HG02798 (cell line): ENCODE results near the gene CCDC92B.

ENCODE experiments used
- ATAC-seq: cut with Tn5 transposase; IDR thresholded peaks from one replicate; pipeline ENCODE4 v1.9.1; 2021; ENCODE audit warnings: mild to moderate bottlenecking; ENCODE audit not compliant: unreplicated experiment, poor library complexity

CCDC92B gene

GRCh38 chr17:2779545-2779944 is 30.1 kb upstream of the CCDC92B start:
- ATAC-seq = no peak

DNA sequence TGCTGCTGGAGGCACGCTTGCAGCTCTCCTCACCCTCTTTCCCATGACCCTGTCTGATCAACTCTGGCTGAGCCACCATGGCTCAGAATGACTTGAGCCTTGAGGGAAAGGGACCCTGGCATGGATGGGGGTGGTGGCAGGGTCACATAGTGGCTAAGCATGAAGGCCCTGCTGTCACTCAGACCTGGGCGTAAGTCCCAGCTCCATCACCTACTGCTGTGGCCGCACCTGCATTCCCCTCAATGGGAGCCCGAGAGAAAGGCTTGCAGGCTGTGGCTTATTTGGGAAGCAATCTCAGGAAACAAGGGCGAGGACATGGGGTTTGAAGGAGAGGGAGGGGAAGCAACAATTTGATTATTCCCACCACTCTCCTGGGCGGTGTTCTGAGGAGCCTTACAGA is 29.0 kb upstream of the CCDC92B start:
- no peak for ATAC-seq

DNA sequence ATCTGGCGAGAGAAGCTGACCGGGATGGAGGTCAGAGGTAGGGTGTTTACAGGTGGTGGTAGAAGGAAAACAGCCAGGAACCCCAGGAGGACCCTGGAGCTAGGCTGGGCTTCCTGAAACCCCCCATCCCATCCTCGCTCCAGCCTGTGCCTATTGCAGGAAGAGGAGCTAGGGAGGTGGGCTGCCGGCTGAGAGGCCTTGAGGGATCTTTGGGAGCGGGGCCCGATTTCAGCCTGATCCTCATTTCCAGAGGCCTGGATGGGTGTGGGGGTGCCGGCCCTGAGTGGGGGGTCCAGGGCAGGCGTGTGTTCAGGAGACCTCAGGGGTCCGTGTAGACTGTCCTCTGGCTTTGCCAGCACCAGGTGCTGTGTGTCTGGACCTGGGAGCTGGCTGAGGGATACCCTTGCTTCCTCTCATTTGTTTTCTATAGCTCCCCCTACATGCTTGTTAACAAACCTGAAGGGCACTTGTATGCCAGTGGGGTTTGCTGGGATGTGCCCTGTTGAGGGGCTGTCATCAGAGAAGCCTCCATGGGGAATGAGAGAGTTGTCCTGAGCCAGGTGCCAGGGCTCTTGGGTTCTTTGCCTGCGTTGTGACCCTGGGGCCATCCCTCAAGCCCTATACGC is 27.9 kb upstream of the CCDC92B start:
- no peak for ATAC-seq

- no peak for ATAC-seq
Measured at GRCh38 chr17:2776589-2777241, 27.3 kb upstream of the CCDC92B start.

DNA sequence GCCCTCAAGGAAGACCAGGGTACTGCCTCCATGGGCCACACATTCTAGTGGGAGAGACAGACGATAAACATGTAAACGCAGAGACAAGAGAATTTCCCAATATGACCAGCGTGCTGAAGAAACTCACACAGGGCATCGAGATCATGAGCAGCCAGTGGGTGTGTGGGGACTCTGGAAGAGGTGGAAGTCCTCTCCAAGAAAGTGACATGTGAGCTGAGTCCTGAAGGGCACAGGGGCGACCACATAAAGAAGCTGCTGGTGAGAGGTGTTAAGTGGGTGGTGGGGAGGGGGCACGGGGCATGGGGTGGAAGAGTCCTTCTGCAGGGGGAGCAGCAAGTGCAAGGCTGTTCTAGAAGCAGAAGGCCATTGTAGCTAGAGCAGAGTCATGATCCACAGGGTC is 25.8 kb upstream of the CCDC92B start:
- ATAC-seq = no peak

DNA sequence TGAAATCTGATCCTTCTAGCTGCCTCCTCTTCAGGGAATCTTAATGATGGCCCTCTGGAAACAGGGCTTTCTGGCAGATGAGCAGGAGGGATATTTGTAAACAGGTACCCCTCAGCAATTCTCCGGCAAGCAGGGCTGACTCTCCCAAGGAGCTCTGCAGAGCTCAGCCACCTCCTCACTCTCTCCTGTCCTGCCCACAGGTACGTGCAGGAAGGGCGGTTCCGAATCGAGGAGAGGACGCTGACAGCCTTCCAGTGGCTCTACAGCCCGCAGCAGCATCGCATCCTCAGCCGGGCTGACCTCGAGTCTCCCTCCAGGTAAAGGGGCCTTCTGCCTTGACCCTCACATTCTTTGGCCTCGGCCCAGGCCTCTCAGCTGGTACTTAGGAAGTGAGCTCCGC is 20.7 kb upstream of the CCDC92B start:
- no peak for ATAC-seq

GRCh38 chr17:2758870-2759269 is 9.4 kb upstream of the CCDC92B start:
- ATAC-seq = no peak

DNA sequence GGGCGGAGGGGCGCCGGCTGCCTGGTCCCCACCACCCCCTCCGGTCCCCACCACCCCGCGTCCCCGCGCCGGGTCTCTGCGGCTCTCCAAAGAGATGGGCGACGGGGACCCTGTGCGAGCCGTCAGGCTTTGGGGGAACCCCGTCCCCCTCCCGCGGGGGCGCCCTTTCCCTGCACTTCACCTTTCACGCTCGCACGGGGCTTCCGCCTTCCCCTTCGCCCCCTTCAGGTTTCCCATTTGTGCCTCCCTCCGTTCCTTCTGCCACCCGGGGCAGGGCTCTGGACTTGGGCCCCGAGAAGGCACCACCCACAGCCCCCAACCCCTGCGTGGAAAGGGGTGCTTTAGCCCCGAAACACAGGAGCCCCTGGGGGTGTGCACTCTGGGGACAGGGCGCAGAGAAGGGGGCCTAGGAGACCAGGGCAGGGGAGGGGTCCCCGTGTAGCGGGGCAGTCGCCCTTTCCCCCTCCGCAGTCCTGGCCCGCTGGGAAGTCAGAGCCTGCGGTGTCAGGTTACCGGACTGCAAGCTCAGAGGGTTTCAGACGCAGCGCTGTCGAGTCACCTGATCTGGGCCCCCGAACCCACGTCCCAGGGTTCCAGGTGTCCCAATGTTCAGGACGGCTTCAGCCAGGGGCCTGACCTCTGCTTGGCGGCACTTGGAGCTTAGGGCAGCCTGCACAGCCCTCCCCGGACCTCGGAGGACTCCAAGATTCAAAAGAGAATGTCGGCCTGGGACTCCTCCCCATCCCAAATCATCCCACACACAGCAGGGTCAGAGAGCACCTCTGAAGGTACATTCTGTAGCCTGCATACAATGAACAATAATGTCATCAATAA is 6.7 kb upstream of the CCDC92B start:
- no peak for ATAC-seq

- ATAC-seq = no peak
Measured at GRCh38 chr17:2751491-2751890, 2.0 kb upstream of the CCDC92B start.

- ATAC-seq = no peak
Measured at GRCh38 chr17:2750721-2751120, 1.3 kb upstream of the CCDC92B start.

DNA sequence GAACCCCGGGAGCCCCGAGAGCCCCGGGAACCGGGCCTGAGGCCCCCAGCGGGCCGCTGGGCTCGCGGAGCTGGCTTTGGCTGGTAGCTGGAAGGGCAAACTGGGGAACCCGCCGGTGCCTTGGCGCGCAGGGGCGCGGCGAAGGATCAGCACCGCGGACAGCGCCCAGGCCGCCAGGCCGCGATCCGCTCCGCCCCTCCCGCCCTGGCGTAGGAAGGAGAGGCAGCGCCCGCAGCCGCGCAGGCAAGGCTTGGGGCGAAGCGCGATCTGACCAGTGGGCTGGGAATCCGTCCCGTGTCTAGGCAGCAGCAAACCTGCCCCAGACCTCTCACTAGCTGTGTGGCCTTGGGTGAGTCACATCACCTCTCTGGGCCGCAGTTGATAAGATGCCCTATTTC is 331 bp upstream of the CCDC92B start:
- ATAC-seq = peak; percentile 48

DNA sequence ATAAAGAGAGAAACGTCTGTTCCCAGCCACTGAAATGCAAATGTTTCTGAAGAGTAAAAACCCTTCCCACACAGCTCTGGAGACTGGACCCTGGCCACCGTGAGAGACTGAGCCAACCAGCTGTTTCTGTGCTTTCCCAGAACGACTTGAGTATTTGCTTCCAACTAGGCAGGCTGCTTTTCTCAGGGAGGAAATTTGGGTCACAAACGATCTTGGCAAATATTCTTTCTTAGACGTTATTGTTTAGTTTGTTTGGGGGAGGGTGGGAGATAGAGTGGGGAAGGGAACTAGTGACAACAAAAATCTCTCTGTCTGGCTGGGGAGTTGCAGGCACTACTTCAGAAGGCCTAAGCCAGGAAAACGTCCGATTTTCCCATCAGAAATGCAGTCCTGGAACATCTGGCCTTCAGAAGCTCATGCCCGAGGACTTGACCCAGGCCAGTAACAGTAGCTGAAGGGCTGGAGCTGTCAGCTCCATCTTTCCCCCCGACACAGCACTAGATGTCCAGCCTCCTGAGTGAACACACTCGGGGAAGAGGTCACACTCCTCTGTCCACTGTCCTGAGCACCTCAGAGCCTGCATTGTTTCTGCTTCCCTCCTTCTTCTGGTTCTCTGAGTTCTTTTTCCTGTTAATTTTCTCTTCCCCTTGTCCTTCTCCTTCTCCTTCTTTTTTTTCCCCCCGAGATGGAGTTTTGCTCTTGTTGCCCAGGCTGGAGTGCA is 4.0 kb downstream of the CCDC92B start:
- no peak for ATAC-seq

DNA sequence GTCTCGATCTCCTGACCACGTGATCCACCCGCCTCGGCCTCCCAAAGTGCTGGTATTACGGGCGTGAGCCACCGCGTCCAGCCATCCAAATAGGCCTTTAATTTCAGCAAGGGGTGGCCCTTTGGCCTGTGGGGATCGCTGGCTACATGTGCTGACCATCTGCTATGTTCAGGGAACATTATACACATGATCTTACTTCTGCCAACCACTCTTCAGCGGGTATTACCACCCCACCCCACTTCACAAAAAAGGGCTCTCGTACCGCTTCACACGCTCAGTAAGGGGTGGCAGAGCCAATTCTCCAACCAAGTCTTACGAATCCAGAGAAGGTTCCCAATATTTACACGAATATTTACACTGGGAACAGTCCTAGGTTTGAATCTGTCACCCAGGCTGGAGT is 11.8 kb downstream of the CCDC92B start:
- no peak for ATAC-seq

DNA sequence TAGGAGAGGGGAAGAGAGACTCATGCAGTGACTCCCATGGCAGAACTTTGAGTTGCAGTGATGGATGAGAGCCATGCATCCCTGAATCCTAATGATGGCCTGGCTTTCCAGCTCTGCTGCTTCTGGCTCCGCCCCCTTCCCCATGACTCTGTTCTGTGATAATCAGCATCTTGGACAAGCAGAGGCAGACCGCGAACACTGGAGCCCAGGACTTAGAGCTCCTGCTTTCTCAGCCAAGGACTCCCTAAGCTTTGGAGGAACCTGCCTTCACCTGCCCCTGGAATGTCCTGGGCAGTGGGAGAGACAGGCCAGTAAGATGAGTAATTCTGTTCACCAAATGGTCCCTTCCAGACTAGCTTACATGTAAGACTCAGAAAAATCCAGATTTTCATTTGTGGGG is 12.5 kb downstream of the CCDC92B start:
- no peak for ATAC-seq

DNA sequence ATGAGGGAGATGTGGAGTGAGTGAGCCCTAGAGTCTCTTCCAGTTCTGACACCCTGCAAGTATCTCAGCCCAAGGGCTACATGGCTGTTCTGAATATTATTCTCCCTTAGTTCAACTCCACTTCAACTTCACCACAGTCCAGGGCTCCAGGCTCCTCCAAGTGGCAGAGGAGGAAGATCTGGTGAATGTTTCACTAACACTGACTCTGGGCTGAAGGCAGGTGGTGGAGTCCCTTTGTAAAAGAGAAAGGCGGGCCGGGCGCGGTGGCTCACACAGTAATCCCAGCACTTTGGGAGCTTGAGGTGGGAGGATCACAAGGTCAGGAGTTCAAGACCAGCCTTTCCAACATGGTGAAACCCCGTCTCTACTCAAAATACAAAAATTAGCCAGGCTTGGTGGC is 13.6 kb downstream of the CCDC92B start:
- ATAC-seq = no peak

- no peak for ATAC-seq
Measured at GRCh38 chr17:2734939-2735338, 14.5 kb downstream of the CCDC92B start.

DNA sequence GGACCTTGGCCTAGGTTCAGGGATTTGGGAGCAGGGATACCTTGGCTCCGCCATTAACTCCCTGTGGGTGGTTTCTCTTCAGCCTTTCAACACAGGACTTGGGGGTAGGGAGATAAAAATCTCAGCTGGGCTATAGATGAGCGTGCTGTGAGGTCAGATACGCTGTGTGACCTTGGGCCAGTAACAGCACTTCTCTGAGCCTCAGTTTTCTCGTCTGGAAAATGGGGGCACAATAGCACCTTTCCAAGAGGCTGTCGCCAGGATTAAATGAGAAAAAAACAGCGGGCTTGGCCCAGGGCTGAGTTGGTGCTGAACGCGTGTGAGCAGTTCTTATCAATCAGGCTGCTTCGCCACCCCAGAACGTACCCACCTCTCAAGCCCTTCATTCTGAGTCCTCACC is 17.6 kb downstream of the CCDC92B start:
- ATAC-seq = no peak

GRCh38 chr17:2730764-2731353 is 18.6 kb downstream of the CCDC92B start:
- no peak for ATAC-seq

DNA sequence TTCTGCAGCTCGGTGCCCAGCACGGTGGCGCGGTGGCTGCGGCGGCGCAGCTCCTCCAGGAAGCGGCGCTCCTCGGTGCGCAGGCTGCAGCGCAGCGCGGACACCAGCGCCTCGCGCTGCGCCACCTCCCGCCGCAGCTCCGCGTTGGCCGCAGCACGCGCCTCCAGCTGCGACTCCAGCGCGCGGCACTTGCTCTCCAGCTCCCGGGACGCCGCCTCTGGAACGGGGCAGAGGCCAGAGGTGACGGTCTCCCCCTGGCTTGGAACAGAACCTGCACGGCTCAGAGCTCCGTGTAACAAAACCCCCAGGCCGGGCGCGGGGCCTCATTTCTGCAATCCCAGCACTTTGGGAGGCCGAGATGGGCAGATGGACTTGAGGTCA is 24.7 kb downstream of the CCDC92B start:
- no peak for ATAC-seq

- no peak for ATAC-seq
Measured at GRCh38 chr17:2723997-2724783, 25.3 kb downstream of the CCDC92B start.
